ENCODE measurements around the gene ADARB2. TPM values are rescaled to one million over a fixed set of nuclear protein-coding genes. Genes with fewer than 3 reads are reported as not detected.

Gene ADARB2
- total and polyA plus RNA-seq, 11 donors, result 0.07 to 1.2 (median 0.28) TPM; not detected in 4

- peaks cover 0 to 27% (median 7%) of the 10 kb centered on the region in 12 donors for H3K9me3 ChIP-seq
- H3K4me1 ChIP-seq, result no peaks in the 10 kb centered on the region
- H3K27ac ChIP-seq, result no peak overlapping the region
- H3K27me3 ChIP-seq, result no peaks in the 10 kb centered on the region
- H3K36me3 ChIP-seq, result no peaks in the 10 kb centered on the region
- ATAC-seq, result no peak
- intact Hi-C loops (cut with DNase I), result no loop called here
- no peak overlapping the region for H3K4me3 ChIP-seq
- TF ChIP-seq POLR2A (IDR thresholded peaks at IDR 0.05), result no peak
- TF ChIP-seq, protein P1, sequence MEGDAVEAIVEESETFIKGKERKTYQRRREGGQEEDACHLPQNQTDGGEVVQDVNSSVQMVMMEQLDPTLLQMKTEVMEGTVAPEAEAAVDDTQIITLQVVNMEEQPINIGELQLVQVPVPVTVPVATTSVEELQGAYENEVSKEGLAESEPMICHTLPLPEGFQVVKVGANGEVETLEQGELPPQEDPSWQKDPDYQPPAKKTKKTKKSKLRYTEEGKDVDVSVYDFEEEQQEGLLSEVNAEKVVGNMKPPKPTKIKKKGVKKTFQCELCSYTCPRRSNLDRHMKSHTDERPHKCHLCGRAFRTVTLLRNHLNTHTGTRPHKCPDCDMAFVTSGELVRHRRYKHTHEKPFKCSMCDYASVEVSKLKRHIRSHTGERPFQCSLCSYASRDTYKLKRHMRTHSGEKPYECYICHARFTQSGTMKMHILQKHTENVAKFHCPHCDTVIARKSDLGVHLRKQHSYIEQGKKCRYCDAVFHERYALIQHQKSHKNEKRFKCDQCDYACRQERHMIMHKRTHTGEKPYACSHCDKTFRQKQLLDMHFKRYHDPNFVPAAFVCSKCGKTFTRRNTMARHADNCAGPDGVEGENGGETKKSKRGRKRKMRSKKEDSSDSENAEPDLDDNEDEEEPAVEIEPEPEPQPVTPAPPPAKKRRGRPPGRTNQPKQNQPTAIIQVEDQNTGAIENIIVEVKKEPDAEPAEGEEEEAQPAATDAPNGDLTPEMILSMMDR (IDR thresholded peaks at IDR 0.05), result no peak
- no peak for DNase-seq
- WGBS, 4 donors, result 63 to 72% (median 70%) methylated on average over 8 of the region's 8 CpGs
Observed at GRCh38 chr10:1762076-1762475, 24.8 kb upstream of the ADARB2 start.

GRCh38 chr10:1754506-1755153 lies 17.3 kb upstream of the ADARB2 start:
- Histone ChIP-seq H3K9me3 (peaks cover 0 to 42% (median 16%) of the 10 kb centered on the region in 12 donors), H3K4me3 (no peak overlapping the region), H3K27ac (no peak overlapping the region), H3K36me3 (no peaks in the 10 kb centered on the region), H3K27me3 (peaks cover 0 to 21% (median 0%) of the 10 kb centered on the region in 9 donors), H3K4me1 (no peaks in the 10 kb centered on the region)
- DNase-seq, result peak in 1 of 5 donors; percentile 47
- intact Hi-C loops (cut with DNase I), result no loop called here
- WGBS, 4 donors, result 51 to 58% (median 56%) methylated on average over 17 to 19 of the region's 19 CpGs
- no peak for ATAC-seq
- no peak for TF ChIP-seq POLR2A (IDR thresholded peaks at IDR 0.05)
- TF ChIP-seq, protein P1 (IDR thresholded peaks at IDR 0.05), result no peak

GRCh38 chr10:1752153-1752552 lies 14.8 kb upstream of the ADARB2 start:
- Histone ChIP-seq H3K4me1 (no peaks in the 10 kb centered on the region), H3K27ac (no peak overlapping the region), H3K9me3 (peaks cover 0 to 33% (median 14%) of the 10 kb centered on the region in 12 donors), H3K27me3 (peaks cover 0 to 21% (median 0%) of the 10 kb centered on the region in 9 donors), H3K4me3 (no peak overlapping the region), H3K36me3 (no peaks in the 10 kb centered on the region)
- no peak for DNase-seq
- ATAC-seq, result no peak
- intact Hi-C loops (cut with DNase I), result no loop called here
- no peak for TF ChIP-seq POLR2A (IDR thresholded peaks at IDR 0.05)
- TF ChIP-seq, protein P1 (IDR thresholded peaks at IDR 0.05), result no peak

GRCh38 chr10:1747590-1748157 lies 10.3 kb upstream of the ADARB2 start:
- DNase-seq (no peak), ATAC-seq (no peak)
- no peaks in the 10 kb centered on the region for H3K4me1 ChIP-seq
- H3K36me3 ChIP-seq, result no peaks in the 10 kb centered on the region
- H3K27me3 ChIP-seq, result peaks cover 0 to 18% (median 4%) of the 10 kb centered on the region in 9 donors
- H3K9me3 ChIP-seq, result peaks cover 0 to 33% (median 14%) of the 10 kb centered on the region in 12 donors
- WGBS, 4 donors, result 78 to 84% (median 80%) methylated on average over 5 of the region's 5 CpGs
- TF ChIP-seq, protein P1 (IDR thresholded peaks at IDR 0.05), result no peak
- no peak for TF ChIP-seq POLR2A (IDR thresholded peaks at IDR 0.05)
- intact Hi-C loops (cut with DNase I), result no loop called here
- no peak overlapping the region for H3K4me3 ChIP-seq
- H3K27ac ChIP-seq, result no peak overlapping the region
